DND-41 (cell line): ENCODE measurements around the gene MBD6.

Experiments used
- ATAC-seq: fragments of 200-7000 bp; cut with Tn5 transposase; 3 replicates; pipeline ENCODE4 v1.9.1; 2021; ENCODE audit warnings: low read depth; ENCODE audit not compliant: insufficient read depth
- DNase-seq: peaks from one replicate; pipeline ENCODE4 v3.0.0-alpha.2; 2020
- H2AFZ ChIP-seq: 2 replicates; pipeline ENCODE4 v1.6.0; 2012; ENCODE audit warnings: low read depth, low read length
- H3K27ac ChIP-seq: 2 replicates; pipeline ENCODE4 v1.5.1; 2012; ENCODE audit warnings: low read length, inconsistent platforms
- H3K27me3 ChIP-seq: fragments of 200-600 bp; sonication (generic); 2 replicates; pipeline ENCODE4 v1.6.0; 2012; ENCODE audit warnings: low read length, mild to moderate bottlenecking, inconsistent platforms; ENCODE audit not compliant: insufficient read depth, poor library complexity
- H3K36me3 ChIP-seq: 2 replicates; pipeline ENCODE4 v1.5.1; 2012; ENCODE audit warnings: low read length, inconsistent platforms; ENCODE audit not compliant: insufficient read depth
- H3K4me1 ChIP-seq: 2 replicates; pipeline ENCODE4 v1.5.1; 2012; ENCODE audit warnings: mild to moderate bottlenecking, low read length; ENCODE audit not compliant: insufficient read depth
- H3K4me2 ChIP-seq: 2 replicates; pipeline ENCODE4 v1.6.0; 2012; ENCODE audit warnings: mild to moderate bottlenecking, moderate library complexity, low read length, inconsistent platforms; ENCODE audit not compliant: insufficient read depth
- H3K4me3 ChIP-seq, 2 experiments: fragments of 200-600 bp in 1 of 2; shearing (Covaris generic) in 1 of 2; 2 replicates each; pipeline ENCODE4 v1.5.1; 2012 to 2016; ENCODE audit warnings: inconsistent platforms in 2 of 2, low read length in 2 of 2, mild to moderate bottlenecking in 2 of 2, low read depth in 1 of 2, moderate library complexity in 1 of 2
- H3K79me2 ChIP-seq: 2 replicates; pipeline ENCODE4 v1.6.0; 2012; ENCODE audit warnings: low read length, inconsistent platforms; ENCODE audit not compliant: insufficient read depth
- H3K9ac ChIP-seq: 2 replicates; pipeline ENCODE4 v1.6.0; 2012; ENCODE audit warnings: low read depth, mild to moderate bottlenecking, inconsistent platforms, low read length, moderate library complexity
- H3K9me3 ChIP-seq: 2 replicates; pipeline ENCODE4 v1.5.1; 2012; ENCODE audit warnings: low read length, moderate library complexity, mild to moderate bottlenecking, inconsistent platforms; ENCODE audit not compliant: insufficient read depth, severe bottlenecking
- H4K20me1 ChIP-seq: 2 replicates; pipeline ENCODE4 v1.6.0; 2012; ENCODE audit warnings: low read length; ENCODE audit not compliant: insufficient read depth
- EZH2 ChIP-seq: IDR thresholded peaks from 3 replicates; pipeline ENCODE4 v1.6.1; 2012; ENCODE audit warnings: borderline replicate concordance, low read depth, mild to moderate bottlenecking, moderate library complexity, low read length, inconsistent platforms; ENCODE audit not compliant: severe bottlenecking
- TF ChIP-seq, protein P1 (sequence below): IDR thresholded peaks from 2 replicates; pipeline ENCODE4 v1.5.1; 2012; ENCODE audit warnings: borderline replicate concordance, low read length, moderate library complexity, mild to moderate bottlenecking; ENCODE audit not compliant: poor library complexity, severe bottlenecking; ENCODE audit errors: extremely low read depth

MBD6 gene

DNA sequence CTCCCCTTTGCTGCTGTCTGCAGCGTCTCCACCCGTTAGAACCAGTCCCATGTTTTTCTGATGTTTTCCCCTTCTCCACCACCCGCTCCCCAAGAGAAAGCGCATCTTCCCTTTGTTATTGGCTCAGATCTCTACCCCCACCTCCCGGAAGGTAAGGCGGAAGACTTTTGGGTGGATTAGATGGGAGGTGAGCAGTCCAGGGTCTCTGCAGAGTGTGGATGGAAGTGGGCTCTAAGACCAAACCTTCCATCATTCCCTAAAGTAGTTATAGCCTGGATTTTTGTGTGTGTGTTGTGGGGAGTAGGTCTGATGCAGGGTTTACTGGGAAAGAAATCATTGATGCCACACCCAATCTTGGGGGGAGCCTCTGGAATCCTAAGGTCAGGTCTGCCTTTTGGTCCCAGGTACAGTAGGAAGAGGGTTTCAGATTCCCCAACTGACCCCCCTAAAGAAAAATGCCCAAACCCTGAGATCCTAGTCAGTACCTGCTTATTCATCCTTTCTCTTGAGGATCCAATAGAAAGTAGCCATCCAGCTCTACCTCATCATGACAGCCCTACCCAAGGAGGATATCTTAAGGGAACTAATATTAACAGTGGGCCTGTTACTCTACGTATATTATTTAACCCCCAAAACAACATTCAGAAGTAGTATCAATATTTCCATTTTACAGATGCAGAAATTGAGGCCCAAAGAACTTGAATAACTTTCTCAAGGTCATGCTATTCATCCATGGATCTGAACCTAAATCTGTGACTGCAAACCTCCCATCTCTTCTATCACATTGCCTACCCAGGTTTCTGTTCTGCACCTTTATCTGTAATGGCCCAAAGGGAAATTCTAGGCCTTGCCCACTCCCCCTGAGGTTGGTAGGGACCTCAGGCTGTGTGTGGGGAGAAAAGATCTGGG is 28.3 kb downstream of the MBD6 start:
- Histone ChIP-seq H3K27ac (no peak overlapping the region), H3K4me3 (no peak overlapping the region), H3K79me2 (peaks cover 11% of the 10 kb centered on the region), H3K4me1 (peaks cover 13% of the 10 kb centered on the region), H3K36me3 (peaks cover 5% of the 10 kb centered on the region; the same call in 1 of the 2 replicates), H3K9me3 (no peaks in the 10 kb centered on the region), H4K20me1 (peaks cover 6% of the 10 kb centered on the region; the same call in 1 of the 2 replicates), H3K27me3 (peaks cover 31% of the 10 kb centered on the region), H3K9ac (no peak overlapping the region), H3K4me2 (no peak overlapping the region), H2AFZ (no peak overlapping the region)
- DNase-seq (no peak), ATAC-seq (no peak)
- TF ChIP-seq, protein P1, sequence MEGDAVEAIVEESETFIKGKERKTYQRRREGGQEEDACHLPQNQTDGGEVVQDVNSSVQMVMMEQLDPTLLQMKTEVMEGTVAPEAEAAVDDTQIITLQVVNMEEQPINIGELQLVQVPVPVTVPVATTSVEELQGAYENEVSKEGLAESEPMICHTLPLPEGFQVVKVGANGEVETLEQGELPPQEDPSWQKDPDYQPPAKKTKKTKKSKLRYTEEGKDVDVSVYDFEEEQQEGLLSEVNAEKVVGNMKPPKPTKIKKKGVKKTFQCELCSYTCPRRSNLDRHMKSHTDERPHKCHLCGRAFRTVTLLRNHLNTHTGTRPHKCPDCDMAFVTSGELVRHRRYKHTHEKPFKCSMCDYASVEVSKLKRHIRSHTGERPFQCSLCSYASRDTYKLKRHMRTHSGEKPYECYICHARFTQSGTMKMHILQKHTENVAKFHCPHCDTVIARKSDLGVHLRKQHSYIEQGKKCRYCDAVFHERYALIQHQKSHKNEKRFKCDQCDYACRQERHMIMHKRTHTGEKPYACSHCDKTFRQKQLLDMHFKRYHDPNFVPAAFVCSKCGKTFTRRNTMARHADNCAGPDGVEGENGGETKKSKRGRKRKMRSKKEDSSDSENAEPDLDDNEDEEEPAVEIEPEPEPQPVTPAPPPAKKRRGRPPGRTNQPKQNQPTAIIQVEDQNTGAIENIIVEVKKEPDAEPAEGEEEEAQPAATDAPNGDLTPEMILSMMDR, result no peak
- TF ChIP-seq EZH2, result no peak

DNA sequence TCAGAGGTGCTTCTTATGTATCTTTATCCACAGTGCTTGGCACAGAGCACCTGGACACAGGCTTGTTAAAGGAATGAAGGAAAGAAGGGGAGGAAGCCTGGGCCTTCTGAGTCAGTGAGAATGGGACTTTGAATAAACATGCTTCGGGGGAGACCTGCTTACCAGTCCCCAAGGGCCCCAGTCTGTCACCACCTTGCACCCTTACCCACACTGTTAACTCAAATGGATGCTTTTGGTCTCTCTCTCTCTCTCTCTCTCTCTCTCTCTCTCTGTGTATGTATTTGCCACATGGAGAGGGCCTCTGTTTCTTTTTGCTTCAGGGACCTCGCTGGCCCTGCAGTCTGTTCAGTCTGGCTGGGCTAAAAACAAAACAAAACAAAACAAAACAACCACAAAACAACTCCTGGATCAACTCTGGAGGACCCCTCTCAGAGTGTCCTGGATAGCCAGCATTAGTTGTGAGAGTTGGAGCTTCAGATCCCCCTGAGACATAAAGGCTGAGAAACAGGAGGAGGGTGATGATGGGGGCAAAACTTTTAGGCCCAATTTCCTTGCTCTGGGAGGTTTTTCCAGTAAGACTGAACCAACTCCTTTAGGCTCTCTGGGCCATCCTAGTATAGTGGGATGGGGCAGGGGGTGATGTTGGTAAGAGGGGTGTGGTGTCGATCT is 29.1 kb downstream of the MBD6 start:
- Histone ChIP-seq H3K27ac (no peak overlapping the region), H3K27me3 (peaks cover 31% of the 10 kb centered on the region), H2AFZ (peak overlapping the region; percentile 11; the same call in 1 of the 2 replicates), H3K9me3 (no peaks in the 10 kb centered on the region), H3K4me1 (peaks cover 7% of the 10 kb centered on the region), H3K79me2 (peaks cover 2% of the 10 kb centered on the region), H3K4me3 (no peak overlapping the region), H3K4me2 (no peak overlapping the region), H3K36me3 (peaks cover 1% of the 10 kb centered on the region; the same call in 1 of the 2 replicates), H3K9ac (no peak overlapping the region), H4K20me1 (no peaks in the 10 kb centered on the region)
- ATAC-seq (no peak), DNase-seq (no peak)
- TF ChIP-seq EZH2, result no peak
- TF ChIP-seq, protein P1, result no peak

DNA sequence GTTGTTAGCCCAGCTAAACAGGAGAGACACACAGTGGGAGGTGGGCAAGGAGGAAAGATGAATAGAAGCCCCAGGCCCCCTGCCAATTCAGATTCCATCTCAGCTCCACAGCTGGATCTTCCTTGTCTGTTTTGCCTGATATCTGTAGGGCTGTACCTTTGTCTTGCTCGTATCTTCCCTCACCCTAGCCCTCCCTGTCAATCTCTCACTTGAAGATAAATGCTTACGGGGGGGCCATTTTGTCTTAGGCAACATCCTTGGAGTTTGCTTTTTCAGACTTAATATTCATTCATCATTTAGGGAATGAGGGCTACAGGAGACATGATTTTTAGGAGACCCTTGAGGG is 29.7 kb downstream of the MBD6 start:
- DNase-seq (no peak), ATAC-seq (no peak)
- Histone ChIP-seq H3K79me2 (no peaks in the 10 kb centered on the region), H2AFZ (no peak overlapping the region), H3K4me2 (no peak overlapping the region), H3K9ac (no peak overlapping the region), H3K4me1 (peaks cover 6% of the 10 kb centered on the region), H4K20me1 (no peaks in the 10 kb centered on the region), H3K4me3 (no peak overlapping the region), H3K36me3 (no peaks in the 10 kb centered on the region), H3K27ac (no peak overlapping the region), H3K9me3 (no peaks in the 10 kb centered on the region), H3K27me3 (peaks cover 31% of the 10 kb centered on the region)
- no peak for TF ChIP-seq EZH2
- TF ChIP-seq, protein P1, result no peak
